GM21367 (cell line): Measurements from ENCODE around the gene GRAMD2A.
"Not testable (repeated sequence)": the region's sequence is repeated elsewhere in the genome, so short reads cannot be mapped to it uniquely, and the experiment has no call there.

Experiments
- ATAC-seq: cut with Tn5 transposase; IDR thresholded peaks from one replicate; pipeline ENCODE4 v1.9.1; 2021; ENCODE audit not compliant: unreplicated experiment

The GRAMD2A gene

GRCh38 chr15:72189250-72189902 is 8.2 kb downstream of the GRAMD2A start:
- no peak for ATAC-seq

- ATAC-seq = no peak
These were observed 13.3 kb downstream of the GRAMD2A start for GRCh38 chr15:72184165-72184811.

- no peak for ATAC-seq
These were observed 13.8 kb downstream of the GRAMD2A start for GRCh38 chr15:72183781-72184164.

- ATAC-seq = no peak
These were observed 14.9 kb downstream of the GRAMD2A start for GRCh38 chr15:72182673-72183072.

- ATAC-seq = no peak
These were observed 15.3 kb downstream of the GRAMD2A start for GRCh38 chr15:72182244-72182643.

- ATAC-seq = no peak
These were observed 16.7 kb downstream of the GRAMD2A start for GRCh38 chr15:72180761-72181324.

- no peak for ATAC-seq
These were observed 17.5 kb downstream of the GRAMD2A start for GRCh38 chr15:72179950-72180581.

GRCh38 chr15:72178976-72179585 is 18.5 kb downstream of the GRAMD2A start:
- ATAC-seq = no peak

GRCh38 chr15:72176743-72177142 is 20.8 kb downstream of the GRAMD2A start:
- no peak for ATAC-seq

GRCh38 chr15:72176159-72176558 is 21.4 kb downstream of the GRAMD2A start:
- no peak for ATAC-seq

GRCh38 chr15:72175186-72176044 is 22.2 kb downstream of the GRAMD2A start:
- ATAC-seq = no peak

- no peak for ATAC-seq
These were observed 22.9 kb downstream of the GRAMD2A start for GRCh38 chr15:72174551-72175165.

- no peak for ATAC-seq
These were observed 23.6 kb downstream of the GRAMD2A start for GRCh38 chr15:72173864-72174550.

- ATAC-seq = no peak
These were observed 24.2 kb downstream of the GRAMD2A start for GRCh38 chr15:72173401-72173800.

- ATAC-seq = no peak
These were observed 24.8 kb downstream of the GRAMD2A start for GRCh38 chr15:72172796-72173195.

- not testable (repeated sequence) for ATAC-seq
These were observed 25.6 kb downstream of the GRAMD2A start for GRCh38 chr15:72171978-72172377.

- ATAC-seq = no peak
These were observed 26.9 kb downstream of the GRAMD2A start for GRCh38 chr15:72170691-72171090.

- no peak for ATAC-seq
These were observed 27.5 kb downstream of the GRAMD2A start for GRCh38 chr15:72169921-72170611.
